Urothelium cell line (cell line): ENCODE measurements around the gene ARMC12.

Experiments used
- DNase-seq: peaks from one replicate; pipeline ENCODE4 v3.0.0; 2011; ENCODE audit warnings: low spot score, mixed read lengths
- FAIRE-seq: peaks from 2 replicates; lab custom pipeline; 2011; peaks lifted over from hg19 to GRCh38; lab: Jason Lieb, UNC

The ARMC12 gene

GRCh38 chr6:35774116-35774794 is 37.4 kb downstream of the ARMC12 start:
- DNase-seq (no peak), FAIRE-seq (no peak)

- FAIRE-seq (no peak), DNase-seq (no peak)
Measured at GRCh38 chr6:35775031-35775430, 38.2 kb downstream of the ARMC12 start.

GRCh38 chr6:35776364-35777215 is 39.8 kb downstream of the ARMC12 start, which contains the start of gene CLPSL2:
TSS of gene CLPSL2 (plus strand) at chr6:35776598. CDS start at chr6:35776619, 21 bp downstream.
- FAIRE-seq (no peak), DNase-seq (no peak)

DNA sequence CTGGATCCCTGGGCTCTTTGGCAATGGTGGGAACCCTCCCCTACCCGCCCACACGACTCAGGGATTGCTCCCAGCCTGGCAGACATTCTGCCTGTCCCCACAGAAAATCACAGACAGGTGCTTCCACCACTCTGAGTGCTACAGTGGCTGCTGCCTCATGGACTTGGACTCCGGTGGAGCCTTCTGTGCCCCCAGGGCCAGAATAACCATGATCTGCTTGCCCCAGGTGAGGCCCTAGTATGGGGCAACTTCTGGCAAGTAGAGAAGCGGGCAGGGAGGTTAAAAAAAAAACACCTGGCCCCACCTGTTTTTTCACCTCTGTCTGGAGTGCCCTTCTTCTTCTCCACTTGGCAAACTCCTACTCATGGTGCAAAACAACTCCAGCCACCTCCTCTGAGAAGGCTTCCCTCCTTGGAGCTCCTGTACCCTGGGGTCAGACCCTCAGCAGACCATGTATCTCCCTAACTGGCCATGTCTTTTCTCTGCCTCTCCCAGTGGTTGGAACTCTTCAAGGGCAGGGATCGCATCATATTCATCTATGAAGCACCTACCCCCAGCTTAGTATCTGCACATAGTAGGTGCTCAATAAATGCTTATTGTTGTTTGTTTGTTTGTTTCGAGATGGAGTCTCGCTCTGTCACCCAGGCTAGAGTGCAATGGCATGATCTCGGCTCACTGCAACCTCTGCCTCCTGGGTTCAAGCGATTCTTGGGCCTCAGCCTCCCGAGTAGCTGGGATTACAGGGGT is 40.7 kb downstream of the ARMC12 start:
- FAIRE-seq (no peak), DNase-seq (no peak)

DNA sequence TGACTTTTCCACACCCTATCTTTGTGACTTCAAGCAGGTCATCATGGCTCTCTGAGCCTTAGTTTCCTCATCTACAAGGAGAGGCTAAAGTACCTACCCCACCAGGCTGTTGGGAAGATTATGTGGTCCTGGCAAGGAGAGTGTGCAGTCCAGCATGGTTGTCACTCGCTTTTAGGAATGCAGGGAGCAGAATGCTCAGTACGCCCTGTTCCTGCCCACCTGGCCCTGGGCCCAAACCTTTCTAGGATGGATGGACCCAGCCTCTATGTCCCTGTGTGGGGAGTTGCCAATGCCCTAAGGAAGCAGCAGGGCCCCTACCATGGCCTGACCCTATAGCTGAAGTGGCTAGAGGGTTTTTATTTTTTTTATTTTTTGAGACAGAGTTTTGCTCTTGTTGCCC is 41.6 kb downstream of the ARMC12 start:
- DNase-seq: no peak
- FAIRE-seq: no peak

DNA sequence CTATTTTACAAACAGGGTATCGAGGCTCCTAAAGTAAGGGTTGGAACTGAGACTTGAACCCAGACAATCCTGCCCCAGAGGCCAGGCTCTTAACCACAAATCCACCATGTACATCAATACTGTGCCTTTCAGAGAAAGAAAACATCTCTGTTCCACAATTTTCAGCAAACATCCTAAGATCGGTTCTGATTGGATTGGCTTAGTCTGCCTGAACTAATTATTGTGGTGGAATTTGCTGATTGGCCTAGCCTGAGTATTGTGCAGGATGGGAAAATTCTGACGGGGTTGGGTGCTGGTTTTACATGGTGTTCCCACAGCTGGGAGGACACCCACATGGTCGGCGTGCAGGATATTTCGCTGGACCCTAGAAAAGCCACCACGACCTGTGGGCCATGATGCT is 43.9 kb downstream of the ARMC12 start, which contains the start of gene CLPSL1:
Gene CLPSL1 (plus strand): TSS at position 301 of the 400 bp plus-strand sequence. CDS start 92 bp downstream, at position 393.
- no peak for DNase-seq
- no peak for FAIRE-seq

- FAIRE-seq (no peak), DNase-seq (no peak)
Measured at GRCh38 chr6:35781290-35781689, 44.5 kb downstream of the ARMC12 start.

DNA sequence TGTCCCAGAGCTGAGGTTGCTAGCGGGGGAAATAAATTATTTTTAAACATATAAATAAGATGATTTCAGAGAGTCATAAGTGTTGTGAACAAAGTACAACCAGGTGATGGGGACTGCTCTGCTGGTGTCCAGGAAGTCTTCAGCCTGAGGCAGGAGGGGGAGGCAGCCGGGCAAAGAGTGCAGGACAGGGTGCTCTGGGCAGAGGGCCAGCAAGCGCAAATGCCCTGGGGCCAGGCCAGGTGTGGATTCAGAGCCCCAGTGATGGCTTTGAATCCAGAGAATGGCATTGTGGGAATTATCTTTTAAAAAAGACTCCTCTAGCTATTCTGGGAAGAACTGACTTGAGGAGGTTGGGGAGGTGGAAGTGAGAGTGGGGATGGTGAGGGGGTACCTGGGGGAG is 45.6 kb downstream of the ARMC12 start:
- FAIRE-seq: no peak
- DNase-seq: no peak

DNA sequence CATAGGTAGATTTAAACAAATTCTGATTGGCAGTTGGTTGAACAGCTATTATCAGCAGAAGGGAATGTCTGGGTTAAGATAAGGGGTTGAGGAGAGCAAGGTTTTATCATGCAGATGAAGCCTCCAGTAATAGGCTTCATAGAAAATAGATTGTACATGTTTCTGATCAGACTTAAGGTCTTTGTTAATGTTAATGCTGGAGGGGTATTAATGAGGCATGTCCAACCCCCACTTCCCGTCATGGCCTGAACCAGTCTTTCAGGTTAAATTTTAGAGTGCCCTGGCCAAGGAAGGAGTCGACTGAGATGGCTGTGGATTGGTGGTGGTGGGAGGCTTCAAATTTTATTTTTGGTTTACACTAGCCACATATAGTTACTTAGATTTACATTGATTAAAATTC is 47.4 kb downstream of the ARMC12 start:
- FAIRE-seq (no peak), DNase-seq (no peak)

DNA sequence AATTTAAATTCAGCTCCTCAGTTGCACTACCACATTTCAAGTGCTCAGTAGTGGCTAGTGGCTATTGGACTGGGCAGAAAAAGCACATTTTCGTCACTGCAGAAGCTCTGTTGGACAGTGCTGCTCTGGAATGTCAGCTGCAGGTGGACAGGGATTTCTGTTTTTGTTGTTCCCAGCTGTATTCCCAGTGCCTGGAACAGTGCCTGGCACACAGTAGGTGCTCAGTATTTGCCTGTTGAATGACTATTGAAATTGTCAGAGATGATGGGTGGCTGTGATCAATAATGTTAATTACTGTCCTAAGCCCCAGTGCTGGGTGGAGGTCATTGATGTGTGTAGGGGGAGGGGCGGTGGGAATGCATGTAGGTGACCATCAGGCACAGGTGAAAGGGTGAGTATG is 49.4 kb downstream of the ARMC12 start:
- no peak for FAIRE-seq
- no peak for DNase-seq

DNA sequence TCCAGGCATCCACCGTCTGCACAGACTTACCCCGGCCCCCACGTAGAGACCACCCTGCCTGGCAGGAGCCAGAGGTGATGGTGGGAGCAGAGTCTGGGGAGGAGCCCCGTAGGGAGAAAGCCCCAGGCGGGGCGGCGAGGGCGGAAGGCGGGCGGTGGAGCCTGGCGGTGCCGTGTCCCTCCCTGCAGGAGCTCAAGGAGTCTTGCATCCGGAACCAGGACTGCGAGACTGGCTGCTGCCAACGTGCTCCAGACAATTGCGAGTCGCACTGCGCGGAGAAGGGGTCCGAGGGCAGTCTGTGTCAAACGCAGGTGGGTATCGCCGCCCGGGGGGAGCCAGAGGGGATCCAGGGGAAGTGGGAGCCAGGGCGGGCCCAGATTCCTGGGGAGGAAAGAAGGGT is 50.0 kb downstream of the ARMC12 start:
- DNase-seq (no peak), FAIRE-seq (no peak)

GRCh38 chr6:35787266-35788218 is 50.7 kb downstream of the ARMC12 start:
- FAIRE-seq (no peak), DNase-seq (no peak)

DNA sequence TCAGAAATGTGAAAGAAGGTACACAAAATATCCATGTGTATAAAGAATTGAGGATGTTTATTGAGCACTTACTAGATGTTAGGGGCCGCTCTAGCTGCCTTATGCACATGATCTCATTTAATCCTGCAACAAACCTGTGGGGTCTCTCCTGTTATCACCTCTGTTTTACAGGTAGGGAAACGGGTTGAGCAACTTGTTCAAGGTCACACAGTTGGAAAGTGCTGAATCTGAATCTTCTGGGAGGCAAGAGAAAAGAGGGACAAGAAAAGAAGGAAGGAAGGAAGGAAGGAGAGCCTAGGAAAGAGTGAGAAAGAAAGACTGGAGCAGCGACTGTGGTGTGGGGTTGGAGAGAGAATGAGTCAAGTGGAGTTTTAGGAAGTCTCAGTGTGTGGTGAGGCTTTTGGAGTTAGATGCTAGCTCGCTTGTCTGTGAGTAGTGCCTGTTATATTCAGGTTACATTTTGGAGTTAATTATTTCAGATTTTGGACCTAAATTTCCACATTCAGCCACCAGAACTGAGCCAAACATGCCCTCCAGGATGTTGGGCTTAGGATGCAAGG is 51.7 kb downstream of the ARMC12 start:
- no peak for DNase-seq
- no peak for FAIRE-seq

DNA sequence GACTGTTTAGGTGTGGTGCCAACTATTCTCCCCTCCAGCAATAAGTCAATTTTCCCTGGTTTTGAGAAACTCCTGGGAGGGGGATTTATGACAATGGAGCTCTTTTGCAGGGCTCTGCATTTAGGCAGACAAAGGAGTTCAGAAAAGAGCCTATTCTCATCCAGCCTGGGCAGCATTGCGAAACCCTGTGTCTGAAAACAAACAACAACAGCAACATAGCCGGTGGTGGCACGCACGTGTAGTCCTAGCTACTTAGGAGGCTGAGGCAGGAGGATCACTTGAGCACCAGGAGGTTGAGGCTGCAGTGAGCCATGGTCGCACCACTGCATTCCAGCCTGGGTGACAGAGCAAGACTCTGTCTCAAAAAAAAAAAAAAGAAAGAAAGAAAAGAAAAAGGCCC is 53.9 kb downstream of the ARMC12 start:
- no peak for FAIRE-seq
- DNase-seq: no peak

GRCh38 chr6:35794536-35795452 is 58.0 kb downstream of the ARMC12 start:
- DNase-seq (no peak), FAIRE-seq (peak; percentile 79)

- DNase-seq (no peak), FAIRE-seq (peak; percentile 72)
Measured at GRCh38 chr6:35795453-35796071, 58.7 kb downstream of the ARMC12 start.

GRCh38 chr6:35796236-35796635 is 59.4 kb downstream of the ARMC12 start:
- no peak for DNase-seq
- no peak for FAIRE-seq

GRCh38 chr6:35797837-35798526 is 61.1 kb downstream of the ARMC12 start:
- DNase-seq (no peak), FAIRE-seq (peak; percentile 72)
